Psoas muscle (tissue), 8 donors: ENCODE data around the gene RPL41. TPM values are rescaled to one million over a fixed set of nuclear protein-coding genes. Genes with fewer than 3 reads are reported as not detected.
A peak's percentile ranks its signal among the peaks of the same experiment; 100 is the strongest.

ENCODE experiments used
- ATAC-seq, 4 donors: fragments of 200-7000 bp; cut with Tn5 transposase; one replicate each; pipeline ENCODE4 v1.9.1; 2020; ENCODE audit warnings: moderate library complexity in 3 of 4, mild to moderate bottlenecking in 2 of 4
- DNase-seq, 2 donors: peaks; one replicate each; pipeline ENCODE4 v3.0.0-alpha.2; 2020
- H3K27ac ChIP-seq: fragments of 200-600 bp; one replicate; pipeline ENCODE4 v1.8.0; 2022
- H3K27me3 ChIP-seq, 3 donors: fragments of 200-600 bp in 1 of 3; one replicate each; pipeline versions ENCODE4 v1.6.1 to v1.8.0; 2013 to 2022; ENCODE audit warnings: low read length in 2 of 3, mild to moderate bottlenecking in 2 of 3, moderate library complexity in 1 of 3; ENCODE audit not compliant: insufficient read depth in 3 of 3
- H3K36me3 ChIP-seq, 2 donors: fragments of 200-600 bp in 1 of 2; one replicate each; pipeline versions ENCODE4 v1.6.1 to v1.8.0; 2013 to 2022; ENCODE audit warnings: low read depth in 1 of 2, mild to moderate bottlenecking in 1 of 2, moderate library complexity in 1 of 2; ENCODE audit not compliant: insufficient read depth in 1 of 2
- H3K4me1 ChIP-seq: fragments of 200-600 bp; one replicate; pipeline ENCODE4 v1.8.0; 2022
- H3K4me3 ChIP-seq: fragments of 200-600 bp; one replicate; pipeline ENCODE4 v1.8.0; 2022; ENCODE audit warnings: mild to moderate bottlenecking
- H3K9me3 ChIP-seq: fragments of 200-600 bp; one replicate; pipeline ENCODE4 v1.8.0; 2022
- CTCF ChIP-seq: fragments of 200-600 bp; IDR thresholded peaks from one replicate; pipeline ENCODE4 v1.8.0; 2022; ENCODE audit warnings: antibody characterized with exemption
- WGBS, 3 donors: extraction: QIAGEN DNeasy Blood & Tissue Kit; methylation state at CpG; one replicate each; pipeline versions ENCODE4 v1.1.6 to v1.1.7; 2013; 5-methylcytosine and 5-hydroxymethylcytosine counted together
- intact Hi-C, 2 donors: fragments of 100-400 bp; cut with DNase I; formaldehyde crosslinking; loops; one replicate each; pipeline versions ENCODE4 v1.11.0 to v1.14.2; 2022
- polyA plus RNA-seq, 3 donors: library from polyadenylated mRNA; stranded (reverse); fragments of 200-250 nt; gene quantifications; one replicate each; pipeline ENCODE4 v1.2.3, GENCODE V29; 2013
- total RNA-seq, 4 donors: library from RNA; stranded (reverse); fragmentation: NEBNext Ultra II Directional in 2 of 4; extraction: Animal tissue kit (Norgen Biotek cat#: 25700) in 2 of 4; gene quantifications; one replicate each; pipeline versions ENCODE4 v1.2.1 to v1.2.4, GENCODE V29; 2021 to 2023
- donor health status: healthy with polysubstance abuse.
- donor health status: DM: no; HTN: no; CAD: no; lungs with moderate emphysema.
- donor health status: Bipolar disorder and iron deficiency.
- donor health status: healthy.
- donor health status: DM: yes; HTN: yes; CAD: no.
- donor health status: DM: no; HTN: no; CAD: no.
- donor health status: DM: no; HTN: no; CAD: no.
- donor health status: DM: yes; HTN: yes; CAD: no.

Gene RPL41
- total and polyA plus RNA-seq, 7 donors = 2,052 to 4,096 (median 2,475) TPM

- intact Hi-C loops = no loop called here
- DNase-seq (peak in 1 of 2 donors; percentile 15), ATAC-seq (no peak)
- Histone ChIP-seq H3K36me3 (no peaks in the 10 kb centered on the region), H3K27me3 (peaks cover 0 to 9% (median 8%) of the 10 kb centered on the region in 3 donors), H3K4me1 (peaks cover 3% of the 10 kb centered on the region), H3K27ac (no peak overlapping the region), H3K4me3 (no peak overlapping the region), H3K9me3 (no peaks in the 10 kb centered on the region)
- no peak for TF ChIP-seq CTCF
- 72 to 87% (median 81%) methylated on average over 2 of the region's 2 CpGs for WGBS, 3 donors
Observed at GRCh38 chr12:56082382-56082781, 34.1 kb upstream of the RPL41 start.

- Histone ChIP-seq H3K9me3 (no peaks in the 10 kb centered on the region), H3K4me3 (no peak overlapping the region), H3K27me3 (peaks cover 0 to 8% (median 6%) of the 10 kb centered on the region in 3 donors), H3K36me3 (no peaks in the 10 kb centered on the region), H3K4me1 (peaks cover 3% of the 10 kb centered on the region), H3K27ac (no peak overlapping the region)
- TF ChIP-seq CTCF = no peak
- DNase-seq = no peak
- no peak for ATAC-seq
- 52 to 76% (median 66%) methylated on average over 3 of the region's 3 CpGs for WGBS, 3 donors
- intact Hi-C loops = no loop called here
Observed at GRCh38 chr12:56082967-56083366, 33.5 kb upstream of the RPL41 start.

GRCh38 chr12:56084958-56085543, 31.4 kb upstream of the RPL41 start:
- H3K4me3 ChIP-seq = no peak overlapping the region
- 90 to 92% (median 92%) methylated on average over 15 of the region's 15 CpGs for WGBS, 3 donors
- H3K9me3 ChIP-seq = no peaks in the 10 kb centered on the region
- DNase-seq = peak in 1 of 2 donors; percentile 26
- ATAC-seq = no peak
- peaks cover 0 to 8% (median 6%) of the 10 kb centered on the region in 3 donors for H3K27me3 ChIP-seq
- H3K27ac ChIP-seq = no peak overlapping the region
- intact Hi-C loops = no loop called here
- no peaks in the 10 kb centered on the region for H3K36me3 ChIP-seq
- no peak for TF ChIP-seq CTCF
- H3K4me1 ChIP-seq = no peaks in the 10 kb centered on the region

- H3K27me3 ChIP-seq = no peaks in the 10 kb centered on the region
- intact Hi-C loops = no loop called here
- ATAC-seq = no peak
- no peaks in the 10 kb centered on the region for H3K4me1 ChIP-seq
- H3K9me3 ChIP-seq = no peaks in the 10 kb centered on the region
- no peak for TF ChIP-seq CTCF
- no peak overlapping the region for H3K27ac ChIP-seq
- no peaks in the 10 kb centered on the region for H3K36me3 ChIP-seq
- H3K4me3 ChIP-seq = no peak overlapping the region
- DNase-seq = no peak
- WGBS, 3 donors = 78 to 84% (median 84%) methylated on average over 3 of the region's 3 CpGs
Observed at GRCh38 chr12:56086096-56086495, 30.3 kb upstream of the RPL41 start.

GRCh38 chr12:56086608-56087007, 29.8 kb upstream of the RPL41 start:
- H3K4me3 ChIP-seq = no peak overlapping the region
- no peak for TF ChIP-seq CTCF

More at GRCh38 chr12:56086608-56087007, 29.8 kb upstream of the RPL41 start:
- no peaks in the 10 kb centered on the region for H3K9me3 ChIP-seq
- 82 to 89% (median 84%) methylated on average over 6 of the region's 6 CpGs for WGBS, 3 donors
- no peaks in the 10 kb centered on the region for H3K4me1 ChIP-seq
- H3K27me3 ChIP-seq = no peaks in the 10 kb centered on the region
- DNase-seq = no peak
- H3K27ac ChIP-seq = no peak overlapping the region
- no peaks in the 10 kb centered on the region for H3K36me3 ChIP-seq
- ATAC-seq = no peak
- intact Hi-C loops = no loop called here
